ENCODE measurements around the gene DNM3.

DNM3 gene

GRCh38 chr1:172451002-172451443 lies 609.7 kb downstream of the DNM3 start:
- no peak overlapping the region for H3K9ac ChIP-seq (ENCODE audit: insufficient read length)
- no peaks in the 10 kb centered on the region for H3K9me3 ChIP-seq (ENCODE audit: low read depth, low read length)
- no peak for TF ChIP-seq EZH2 (IDR thresholded peaks at IDR 0.05)
- TF ChIP-seq FOXP2 (optimal IDR thresholded peaks at IDR 0.05; ENCODE audit: control extremely low read depth, extremely low read length, insufficient read depth), result no peak
- TF ChIP-seq POLR2AphosphoS5 (IDR thresholded peaks at IDR 0.05; ENCODE audit: borderline replicate concordance, low read depth, low read length), result no peak
- no peak overlapping the region for H3K27ac ChIP-seq
- H3K4me3 ChIP-seq, result no peak overlapping the region
- H3K36me3 ChIP-seq (ENCODE audit: insufficient read depth, low read length), result no peaks in the 10 kb centered on the region
- no peak for DNase-seq (ENCODE audit: low read depth, low spot score)

GRCh38 chr1:172452536-172453152 lies 611.3 kb downstream of the DNM3 start:
- H3K27ac ChIP-seq, result no peak overlapping the region
- TF ChIP-seq FOXP2 (optimal IDR thresholded peaks at IDR 0.05; ENCODE audit: control extremely low read depth, extremely low read length, insufficient read depth), result no peak
- TF ChIP-seq EZH2 (IDR thresholded peaks at IDR 0.05), result no peak
- TF ChIP-seq POLR2AphosphoS5 (IDR thresholded peaks at IDR 0.05; ENCODE audit: borderline replicate concordance, low read depth, low read length), result no peak
- no peak for DNase-seq (ENCODE audit: low read depth, low spot score)
- no peaks in the 10 kb centered on the region for H3K36me3 ChIP-seq (ENCODE audit: insufficient read depth, low read length)
- no peak overlapping the region for H3K4me3 ChIP-seq
- H3K9me3 ChIP-seq (ENCODE audit: low read depth, low read length), result no peaks in the 10 kb centered on the region
- H3K9ac ChIP-seq (ENCODE audit: insufficient read length), result no peak overlapping the region

- TF ChIP-seq FOXP2 (optimal IDR thresholded peaks at IDR 0.05; ENCODE audit: control extremely low read depth, extremely low read length, insufficient read depth), result no peak
- TF ChIP-seq POLR2AphosphoS5 (IDR thresholded peaks at IDR 0.05; ENCODE audit: borderline replicate concordance, low read depth, low read length), result no peak
- no peak for TF ChIP-seq EZH2 (IDR thresholded peaks at IDR 0.05)
Observed at GRCh38 chr1:172453153-172453545, 611.9 kb downstream of the DNM3 start.

GRCh38 chr1:172453607-172454006 lies 612.3 kb downstream of the DNM3 start:
- TF ChIP-seq POLR2AphosphoS5 (IDR thresholded peaks at IDR 0.05; ENCODE audit: borderline replicate concordance, low read depth, low read length) (no peak), EZH2 (IDR thresholded peaks at IDR 0.05) (no peak), FOXP2 (optimal IDR thresholded peaks at IDR 0.05; ENCODE audit: control extremely low read depth, extremely low read length, insufficient read depth) (no peak)

More at GRCh38 chr1:172453153-172453545, 611.9 kb downstream of the DNM3 start:
- H3K9ac ChIP-seq (ENCODE audit: insufficient read length), result no peak overlapping the region
- H3K9me3 ChIP-seq (ENCODE audit: low read depth, low read length), result no peaks in the 10 kb centered on the region
- H3K27ac ChIP-seq, result no peak overlapping the region
- H3K4me3 ChIP-seq, result no peak overlapping the region
- DNase-seq (ENCODE audit: low read depth, low spot score), result no peak
- no peaks in the 10 kb centered on the region for H3K36me3 ChIP-seq (ENCODE audit: insufficient read depth, low read length)

GRCh38 chr1:172455451-172455850 lies 614.2 kb downstream of the DNM3 start:
- DNase-seq (ENCODE audit: low read depth, low spot score), result no peak
- no peak overlapping the region for H3K4me3 ChIP-seq
- no peak overlapping the region for H3K9ac ChIP-seq (ENCODE audit: insufficient read length)
- TF ChIP-seq EZH2 (IDR thresholded peaks at IDR 0.05) (no peak), POLR2AphosphoS5 (IDR thresholded peaks at IDR 0.05; ENCODE audit: borderline replicate concordance, low read depth, low read length) (no peak), FOXP2 (optimal IDR thresholded peaks at IDR 0.05; ENCODE audit: control extremely low read depth, extremely low read length, insufficient read depth) (no peak)
- no peaks in the 10 kb centered on the region for H3K36me3 ChIP-seq (ENCODE audit: insufficient read depth, low read length)
- no peak overlapping the region for H3K27ac ChIP-seq
- no peaks in the 10 kb centered on the region for H3K9me3 ChIP-seq (ENCODE audit: low read depth, low read length)

More at GRCh38 chr1:172453607-172454006, 612.3 kb downstream of the DNM3 start:
- H3K4me3 ChIP-seq, result no peak overlapping the region
- no peaks in the 10 kb centered on the region for H3K9me3 ChIP-seq (ENCODE audit: low read depth, low read length)
- H3K27ac ChIP-seq, result no peak overlapping the region
- no peak for DNase-seq (ENCODE audit: low read depth, low spot score)
- H3K9ac ChIP-seq (ENCODE audit: insufficient read length), result no peak overlapping the region
- H3K36me3 ChIP-seq (ENCODE audit: insufficient read depth, low read length), result no peaks in the 10 kb centered on the region

GRCh38 chr1:172456344-172456769 lies 615.1 kb downstream of the DNM3 start:
- DNase-seq (ENCODE audit: low read depth, low spot score), result no peak
- no peaks in the 10 kb centered on the region for H3K36me3 ChIP-seq (ENCODE audit: insufficient read depth, low read length)
- H3K4me3 ChIP-seq, result no peak overlapping the region
- no peak overlapping the region for H3K27ac ChIP-seq
- no peak overlapping the region for H3K9ac ChIP-seq (ENCODE audit: insufficient read length)
- no peak for TF ChIP-seq FOXP2 (optimal IDR thresholded peaks at IDR 0.05; ENCODE audit: control extremely low read depth, extremely low read length, insufficient read depth)
- TF ChIP-seq EZH2 (IDR thresholded peaks at IDR 0.05), result no peak
- no peak for TF ChIP-seq POLR2AphosphoS5 (IDR thresholded peaks at IDR 0.05; ENCODE audit: borderline replicate concordance, low read depth, low read length)
- H3K9me3 ChIP-seq (ENCODE audit: low read depth, low read length), result no peaks in the 10 kb centered on the region

GRCh38 chr1:172457479-172458130 lies 616.3 kb downstream of the DNM3 start:
- TF ChIP-seq POLR2AphosphoS5 (IDR thresholded peaks at IDR 0.05; ENCODE audit: borderline replicate concordance, low read depth, low read length) (no peak), EZH2 (IDR thresholded peaks at IDR 0.05) (no peak), FOXP2 (optimal IDR thresholded peaks at IDR 0.05; ENCODE audit: control extremely low read depth, extremely low read length, insufficient read depth) (no peak)
- Histone ChIP-seq H3K36me3 (ENCODE audit: insufficient read depth, low read length) (no peaks in the 10 kb centered on the region), H3K9ac (ENCODE audit: insufficient read length) (no peak overlapping the region), H3K4me3 (no peak overlapping the region), H3K27ac (no peak overlapping the region), H3K9me3 (ENCODE audit: low read depth, low read length) (no peaks in the 10 kb centered on the region)
- no peak for DNase-seq (ENCODE audit: low read depth, low spot score)

GRCh38 chr1:172460177-172460576 lies 618.9 kb downstream of the DNM3 start:
- TF ChIP-seq FOXP2 (optimal IDR thresholded peaks at IDR 0.05; ENCODE audit: control extremely low read depth, extremely low read length, insufficient read depth), result no peak
- no peak for TF ChIP-seq EZH2 (IDR thresholded peaks at IDR 0.05)
- TF ChIP-seq POLR2AphosphoS5 (IDR thresholded peaks at IDR 0.05; ENCODE audit: borderline replicate concordance, low read depth, low read length), result no peak
- DNase-seq (ENCODE audit: low read depth, low spot score), result no peak
- H3K4me3 ChIP-seq, result no peak overlapping the region
- no peaks in the 10 kb centered on the region for H3K36me3 ChIP-seq (ENCODE audit: insufficient read depth, low read length)
- H3K9me3 ChIP-seq (ENCODE audit: low read depth, low read length), result no peaks in the 10 kb centered on the region
- H3K27ac ChIP-seq, result no peak overlapping the region
- no peak overlapping the region for H3K9ac ChIP-seq (ENCODE audit: insufficient read length)

Measured in SK-N-MC (cell line).